NCI-H2196 (cell line): ENCODE measurements around the gene ITPK1.

ENCODE experiments used
- DNase-seq: peaks from one replicate; lab custom pipeline; 2025; ENCODE audit not compliant: unreplicated experiment; lab: John Stamatoyannopoulos, UW

ITPK1 gene

GRCh38 chr14:92994131-92994676 is 121.5 kb downstream of the ITPK1 start:
- DNase-seq: no peak

- DNase-seq: no peak
Observed at GRCh38 chr14:92993302-92993701, 122.4 kb downstream of the ITPK1 start.

- DNase-seq: no peak
Observed at GRCh38 chr14:92991536-92991935, 124.2 kb downstream of the ITPK1 start.

GRCh38 chr14:92990456-92991430 is 125.0 kb downstream of the ITPK1 start:
- no peak for DNase-seq

- no peak for DNase-seq
Observed at GRCh38 chr14:92988786-92989755, 126.7 kb downstream of the ITPK1 start.

DNA sequence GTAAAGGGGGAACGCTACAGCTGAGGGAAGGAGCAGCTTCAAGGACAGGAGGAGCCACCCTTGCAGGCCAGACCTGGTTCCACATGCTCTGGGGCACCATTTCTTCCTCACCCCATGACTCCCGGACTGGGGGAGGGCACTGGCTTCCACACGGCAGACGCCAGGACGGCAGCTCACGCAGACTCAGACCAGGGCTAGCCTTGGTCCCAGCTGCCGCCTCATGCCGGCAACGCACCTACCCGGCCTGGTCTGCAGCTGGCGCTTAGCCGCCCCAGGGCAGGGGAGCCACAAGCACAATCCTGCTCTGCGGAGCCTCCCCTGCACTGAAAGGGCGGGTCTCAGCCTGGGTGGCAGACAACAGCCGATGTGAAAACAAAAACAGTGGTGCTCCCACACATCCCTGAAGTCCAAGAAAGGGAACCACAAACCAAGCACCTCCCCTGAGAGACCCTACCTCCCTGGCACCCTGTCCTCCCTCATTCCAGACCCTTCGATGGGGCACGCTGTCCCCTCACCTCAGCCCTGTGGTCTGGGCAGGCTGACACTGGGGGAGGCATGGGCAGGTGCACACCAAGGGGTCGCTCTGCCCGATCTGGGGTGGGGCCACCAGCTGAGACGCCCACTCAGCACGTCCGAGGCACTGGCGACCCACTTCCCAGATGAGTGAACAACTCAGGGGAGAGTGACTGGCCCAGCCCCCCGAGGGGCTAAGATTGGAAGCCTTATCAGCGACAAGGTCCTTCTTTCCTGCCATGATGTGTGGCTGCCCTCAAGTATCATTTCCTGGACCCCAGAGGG is 127.8 kb downstream of the ITPK1 start:
- no peak for DNase-seq

DNA sequence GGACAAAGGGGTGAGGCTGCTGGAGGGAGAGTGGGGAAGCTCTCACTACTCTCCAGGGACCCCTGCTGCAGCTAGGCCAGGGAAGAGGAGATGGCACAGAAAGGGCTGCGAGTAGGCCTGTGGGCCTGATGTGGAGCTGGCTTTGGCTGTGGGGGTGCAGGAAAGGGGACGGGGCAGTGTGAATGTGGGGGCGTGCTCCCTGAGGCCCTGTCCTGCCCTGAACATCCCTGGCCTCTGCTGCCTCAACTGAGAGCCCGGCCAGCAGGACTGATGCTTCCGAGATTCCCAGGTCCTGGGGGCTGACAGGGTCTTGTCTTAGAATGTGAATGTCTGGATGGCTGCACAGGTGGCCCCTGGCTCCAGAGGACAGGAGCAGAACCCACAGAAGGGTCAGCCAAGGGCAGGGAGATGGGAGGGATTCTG is 128.6 kb downstream of the ITPK1 start:
- DNase-seq: no peak

DNA sequence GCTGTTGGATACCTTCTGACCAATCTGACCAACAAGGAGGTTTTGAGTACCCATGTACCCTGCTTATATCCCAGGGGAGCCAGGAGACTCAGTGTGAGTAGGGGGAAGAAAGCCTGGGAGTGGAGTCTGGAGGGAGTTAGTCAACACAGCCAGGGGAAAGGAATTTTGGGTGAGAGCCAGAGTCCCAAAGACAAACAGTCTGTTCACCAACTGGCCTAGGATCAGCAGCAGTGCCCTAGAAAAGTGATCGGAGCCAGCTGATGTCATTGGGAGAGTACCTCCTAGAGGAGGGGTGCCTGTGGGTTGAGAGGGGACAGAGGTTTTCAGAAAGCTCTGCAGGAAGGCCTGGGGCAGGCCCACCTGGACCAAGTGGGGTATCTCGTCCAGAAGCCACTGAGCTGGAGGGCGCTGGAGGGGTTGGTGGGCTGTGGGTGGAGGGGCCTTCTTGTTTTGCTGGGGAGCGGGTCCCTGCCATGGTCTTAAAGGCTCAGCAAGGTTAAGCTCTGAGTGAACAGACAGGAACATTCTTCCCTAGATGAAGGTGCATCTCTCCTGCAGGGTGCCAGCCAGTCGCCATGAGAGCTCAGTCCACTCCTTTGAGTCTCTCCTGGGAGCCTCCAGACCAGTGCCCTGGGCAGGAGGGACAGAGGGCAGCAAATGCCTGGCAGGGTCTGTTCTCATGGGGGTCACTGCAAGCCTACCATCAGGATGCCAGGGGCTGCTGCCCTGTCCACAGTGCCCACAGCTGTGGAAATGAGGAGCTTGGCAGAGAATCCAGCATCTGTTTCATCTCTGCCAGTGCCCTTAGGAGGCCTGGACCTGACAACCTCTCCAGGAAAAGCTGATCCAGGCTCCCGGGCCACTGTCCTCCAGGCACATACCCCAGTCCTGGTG is 129.2 kb downstream of the ITPK1 start:
- no peak for DNase-seq

DNA sequence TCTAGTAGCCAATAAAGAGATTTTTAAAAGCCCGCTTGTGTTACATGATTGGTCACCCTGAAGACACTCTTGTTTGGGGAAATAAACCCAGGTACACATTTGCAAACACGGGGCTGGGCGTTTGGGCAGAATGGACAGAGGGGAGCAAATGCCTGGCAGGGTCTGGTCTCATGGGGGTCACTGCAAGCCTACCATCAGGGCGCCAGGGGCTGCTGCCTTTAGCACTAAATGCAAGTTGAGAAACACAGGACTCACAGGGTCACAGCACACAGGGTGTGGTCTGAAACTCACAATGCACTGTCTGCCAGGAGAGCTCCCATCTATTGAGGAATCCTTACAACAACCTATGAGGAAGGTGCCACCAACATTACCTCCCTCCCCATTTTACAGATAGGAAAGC is 130.2 kb downstream of the ITPK1 start:
- no peak for DNase-seq

DNA sequence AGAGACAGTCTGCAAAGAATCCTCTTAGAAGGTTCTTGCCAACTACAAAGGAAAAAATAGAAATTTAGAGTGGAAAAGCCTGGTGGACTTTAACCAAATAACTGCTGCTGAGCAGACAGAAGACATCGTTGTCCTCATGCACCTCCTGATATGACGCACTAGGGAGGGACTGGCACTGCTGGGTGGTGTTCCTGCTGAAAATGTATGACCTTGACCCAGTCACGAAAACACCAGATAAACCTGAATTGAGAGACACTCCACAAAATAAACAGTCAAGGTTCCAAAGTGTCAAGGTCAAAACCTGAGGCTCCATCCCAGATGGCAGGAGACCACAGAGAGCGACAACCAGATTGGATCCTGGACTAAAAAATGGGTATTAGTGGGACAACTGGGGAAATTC is 130.8 kb downstream of the ITPK1 start:
- no peak for DNase-seq

GRCh38 chr14:92984082-92984788 is 131.5 kb downstream of the ITPK1 start:
- DNase-seq: no peak

- no peak for DNase-seq
Observed at GRCh38 chr14:92982956-92983355, 132.8 kb downstream of the ITPK1 start.

GRCh38 chr14:92981726-92982125 is 134.0 kb downstream of the ITPK1 start:
- DNase-seq: no peak

DNA sequence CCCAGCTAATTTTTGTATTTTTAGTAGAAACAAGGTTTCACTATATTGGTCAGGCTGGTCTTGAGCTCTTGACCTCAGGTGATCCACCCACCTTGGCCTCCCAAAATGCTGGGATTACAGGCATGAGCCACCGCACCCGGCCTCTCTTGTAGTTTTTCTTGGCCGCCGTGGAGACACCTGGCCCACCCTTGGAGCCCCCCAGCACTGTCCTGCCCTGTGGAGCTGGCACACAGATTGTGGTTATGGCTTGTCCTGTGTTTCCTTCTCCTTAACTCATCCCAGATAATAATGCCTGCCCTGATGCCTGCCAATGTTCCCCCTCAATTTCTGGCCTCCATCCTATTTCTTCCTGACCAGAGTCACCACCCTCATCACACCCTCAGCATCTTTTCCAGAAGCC is 134.9 kb downstream of the ITPK1 start:
- DNase-seq: no peak

GRCh38 chr14:92978229-92979021 is 137.3 kb downstream of the ITPK1 start:
- DNase-seq: no peak

DNA sequence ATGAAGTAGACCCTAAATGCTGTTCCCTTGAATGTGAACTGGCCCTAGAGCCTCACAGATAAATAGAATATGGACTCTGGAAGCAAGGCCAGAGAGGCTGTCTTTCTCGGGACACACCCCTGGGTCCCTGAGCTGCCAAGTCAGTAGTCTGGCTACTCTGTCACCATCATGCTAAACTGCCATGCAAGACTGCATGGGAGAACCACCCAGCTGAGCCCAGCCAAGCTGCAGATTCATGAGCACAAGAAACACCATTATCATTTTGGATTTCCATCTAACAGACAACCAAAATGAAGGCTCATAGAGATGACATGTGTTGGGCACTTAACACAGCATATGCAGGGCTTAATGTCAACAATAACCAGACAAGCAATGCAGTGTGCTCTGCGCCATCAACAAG is 139.5 kb downstream of the ITPK1 start:
- no peak for DNase-seq

DNA sequence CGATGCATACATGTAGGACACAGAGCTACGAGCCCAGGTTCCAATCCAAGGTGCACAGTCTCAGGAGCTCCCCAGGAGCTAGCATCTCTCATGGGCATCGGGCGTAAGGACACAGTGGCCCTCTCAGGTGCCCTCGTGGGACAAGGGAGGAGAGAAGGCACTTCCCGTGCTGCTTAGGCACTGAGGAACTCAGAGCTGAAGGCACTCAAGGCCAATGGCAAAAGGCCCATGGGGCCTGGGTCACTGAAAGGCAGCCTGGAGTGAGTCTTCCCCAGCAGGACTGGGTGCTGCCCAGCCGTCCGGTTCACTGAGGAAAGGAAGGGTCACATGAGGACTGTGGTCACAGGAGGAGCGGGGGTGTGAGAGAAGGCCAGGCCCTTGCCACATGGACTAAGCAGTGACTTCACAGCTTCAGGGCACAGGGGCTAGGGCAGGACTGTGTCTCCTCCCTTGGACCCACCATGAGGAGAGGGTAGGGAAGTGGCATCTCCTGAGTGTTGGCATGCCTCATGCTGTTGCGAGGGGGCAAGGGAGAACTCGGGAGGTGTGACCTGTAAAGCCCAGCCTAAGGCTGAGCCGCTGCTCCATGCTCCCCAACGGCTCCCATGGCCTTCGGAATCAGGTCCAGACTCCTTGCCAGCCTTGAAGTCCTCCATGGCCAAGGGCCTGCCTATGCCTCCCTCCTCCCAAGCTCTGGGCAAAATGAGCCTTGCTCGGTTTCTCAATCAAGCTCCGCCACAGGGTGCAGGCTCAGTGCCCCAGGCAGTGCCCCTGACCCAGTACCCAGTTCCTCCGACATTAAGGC is 141.0 kb downstream of the ITPK1 start:
- no peak for DNase-seq
